ENCODE measurements around the gene NCF2. TPM values are rescaled to one million over a fixed set of nuclear protein-coding genes. Genes with fewer than 3 reads are reported as not detected.
A peak's percentile ranks its signal among the peaks of the same experiment; 100 is the strongest.

NCF2 gene
- total RNA-seq, 2 experiments from 2014 or later: 14.0 to 14.3 TPM

- Mint-ChIP-seq H3K27me3 (ENCODE audit: low read depth) (peaks cover 6% of the 10 kb centered on the region), H3K4me3 (no peak overlapping the region), H3K4me1 (ENCODE audit: low read depth) (no peaks in the 10 kb centered on the region), H3K27ac (no peak overlapping the region), H3K9me3 (no peaks in the 10 kb centered on the region), H3K36me3 (ENCODE audit: low read depth) (no peaks in the 10 kb centered on the region)
- intact Hi-C loops (cut with micrococcal nuclease): no loop called here
- CTCF ChIA-PET: interaction anchor here (1.2 kb wide), 1 partner anchor 19 kb away, joined by 3 read pairs; no protein-coding TSS in a partner anchor
- no peak for DNase-seq
Measured at GRCh38 chr1:183609759-183610452, 19.6 kb upstream of the NCF2 start.

GRCh38 chr1:183609313-183609712, 19.1 kb upstream of the NCF2 start:
- no peak overlapping the region for H3K27ac Mint-ChIP-seq
- intact Hi-C loops (cut with micrococcal nuclease): no loop called here
- no peaks in the 10 kb centered on the region for H3K4me1 Mint-ChIP-seq (ENCODE audit: low read depth)
- DNase-seq: peak; percentile 40
- H3K9me3 Mint-ChIP-seq: no peaks in the 10 kb centered on the region
- H3K36me3 Mint-ChIP-seq (ENCODE audit: low read depth): no peaks in the 10 kb centered on the region
- H3K4me3 Mint-ChIP-seq: no peak overlapping the region
- peaks cover 6% of the 10 kb centered on the region for H3K27me3 Mint-ChIP-seq (ENCODE audit: low read depth)
- CTCF ChIA-PET: interaction anchor here (1.2 kb wide), 1 partner anchor 19 kb away, joined by 3 read pairs; no protein-coding TSS in a partner anchor

- no peaks in the 10 kb centered on the region for H3K4me1 Mint-ChIP-seq (ENCODE audit: low read depth)
- CTCF ChIA-PET: interaction anchor here (1.2 kb wide), 1 partner anchor 78 kb away, joined by 4 read pairs; no protein-coding TSS in a partner anchor
- intact Hi-C loops (cut with micrococcal nuclease): no loop called here
- no peak for DNase-seq
- no peak overlapping the region for H3K27ac Mint-ChIP-seq
- peaks cover 6% of the 10 kb centered on the region for H3K27me3 Mint-ChIP-seq (ENCODE audit: low read depth)
- H3K9me3 Mint-ChIP-seq: no peaks in the 10 kb centered on the region
- no peak overlapping the region for H3K4me3 Mint-ChIP-seq
- no peaks in the 10 kb centered on the region for H3K36me3 Mint-ChIP-seq (ENCODE audit: low read depth)
Measured at GRCh38 chr1:183607322-183607980, 17.2 kb upstream of the NCF2 start.

- Mint-ChIP-seq H3K27me3 (ENCODE audit: low read depth) (peaks cover 6% of the 10 kb centered on the region), H3K4me1 (ENCODE audit: low read depth) (no peaks in the 10 kb centered on the region), H3K4me3 (no peak overlapping the region), H3K36me3 (ENCODE audit: low read depth) (no peaks in the 10 kb centered on the region), H3K9me3 (no peaks in the 10 kb centered on the region), H3K27ac (no peak overlapping the region)
- CTCF ChIA-PET: interaction anchor here (0.6 kb wide), 1 partner anchor 34 kb away, joined by 4 read pairs; no protein-coding TSS in a partner anchor
- no peak for DNase-seq
- intact Hi-C loops (cut with micrococcal nuclease): no loop called here
Measured at GRCh38 chr1:183605904-183606303, 15.6 kb upstream of the NCF2 start.

- DNase-seq: no peak
- no peak overlapping the region for H3K4me3 Mint-ChIP-seq
- H3K27me3 Mint-ChIP-seq (ENCODE audit: low read depth): peaks cover 2% of the 10 kb centered on the region
- H3K27ac Mint-ChIP-seq: no peak overlapping the region
- no peaks in the 10 kb centered on the region for H3K9me3 Mint-ChIP-seq
- CTCF ChIA-PET: interaction anchor here (1.0 kb wide), 1 partner anchor 50 kb away, joined by 3 read pairs; no protein-coding TSS in a partner anchor
- intact Hi-C loops (cut with micrococcal nuclease): no loop called here
- H3K36me3 Mint-ChIP-seq (ENCODE audit: low read depth): no peaks in the 10 kb centered on the region
- no peaks in the 10 kb centered on the region for H3K4me1 Mint-ChIP-seq (ENCODE audit: low read depth)
Measured at GRCh38 chr1:183604815-183605214, 14.6 kb upstream of the NCF2 start.

- Mint-ChIP-seq H3K4me1 (ENCODE audit: low read depth) (no peaks in the 10 kb centered on the region), H3K4me3 (no peak overlapping the region), H3K27me3 (ENCODE audit: low read depth) (peaks cover 2% of the 10 kb centered on the region), H3K9me3 (no peaks in the 10 kb centered on the region), H3K27ac (no peak overlapping the region), H3K36me3 (ENCODE audit: low read depth) (no peaks in the 10 kb centered on the region)
- CTCF ChIA-PET: interaction anchor here (1.0 kb wide), 1 partner anchor 50 kb away, joined by 3 read pairs; no protein-coding TSS in a partner anchor
- intact Hi-C loops (cut with micrococcal nuclease): no loop called here
- no peak for DNase-seq
Measured at GRCh38 chr1:183604038-183604808, 14.0 kb upstream of the NCF2 start.

GRCh38 chr1:183602510-183602909, 12.3 kb upstream of the NCF2 start:
- H3K4me3 Mint-ChIP-seq: no peak overlapping the region
- H3K27ac Mint-ChIP-seq: no peak overlapping the region
- no peaks in the 10 kb centered on the region for H3K9me3 Mint-ChIP-seq
- no peak for DNase-seq
- H3K27me3 Mint-ChIP-seq (ENCODE audit: low read depth): no peaks in the 10 kb centered on the region
- H3K4me1 Mint-ChIP-seq (ENCODE audit: low read depth): peaks cover 7% of the 10 kb centered on the region
- CTCF ChIA-PET: interaction anchor here (1.0 kb wide), 1 partner anchor 314 kb away, joined by 3 read pairs; no protein-coding TSS in a partner anchor
- H3K36me3 Mint-ChIP-seq (ENCODE audit: low read depth): no peaks in the 10 kb centered on the region
- intact Hi-C loops (cut with micrococcal nuclease): no loop called here

GRCh38 chr1:183600634-183601033, 10.4 kb upstream of the NCF2 start:
- CTCF ChIA-PET: interaction anchor here (0.9 kb wide), 1 partner anchor 85 kb away, joined by 3 read pairs; no protein-coding TSS in a partner anchor
- no peak overlapping the region for H3K27ac Mint-ChIP-seq
- no peaks in the 10 kb centered on the region for H3K36me3 Mint-ChIP-seq (ENCODE audit: low read depth)
- no peaks in the 10 kb centered on the region for H3K9me3 Mint-ChIP-seq
- H3K4me1 Mint-ChIP-seq (ENCODE audit: low read depth): peaks cover 7% of the 10 kb centered on the region
- H3K27me3 Mint-ChIP-seq (ENCODE audit: low read depth): no peaks in the 10 kb centered on the region
- H3K4me3 Mint-ChIP-seq: no peak overlapping the region
- intact Hi-C loops (cut with micrococcal nuclease): no loop called here
- no peak for DNase-seq

- DNase-seq: no peak
- Mint-ChIP-seq H3K9me3 (no peaks in the 10 kb centered on the region), H3K27me3 (ENCODE audit: low read depth) (no peaks in the 10 kb centered on the region), H3K4me1 (ENCODE audit: low read depth) (peaks cover 7% of the 10 kb centered on the region), H3K4me3 (no peak overlapping the region), H3K27ac (no peak overlapping the region), H3K36me3 (ENCODE audit: low read depth) (no peaks in the 10 kb centered on the region)
- CTCF ChIA-PET: interaction anchor here (0.9 to 1.3 kb wide), 2 partner anchors 84 to 85 kb away, joined by 3 to 4 read pairs; no protein-coding TSS in a partner anchor
- intact Hi-C loops (cut with micrococcal nuclease): no loop called here
Measured at GRCh38 chr1:183600136-183600535, 9.9 kb upstream of the NCF2 start.

- peak; percentile 27 for DNase-seq
- Mint-ChIP-seq H3K4me3 (no peak overlapping the region), H3K4me1 (ENCODE audit: low read depth) (peaks cover 11% of the 10 kb centered on the region), H3K27ac (no peak overlapping the region), H3K9me3 (no peaks in the 10 kb centered on the region), H3K27me3 (ENCODE audit: low read depth) (no peaks in the 10 kb centered on the region), H3K36me3 (ENCODE audit: low read depth) (no peaks in the 10 kb centered on the region)
- intact Hi-C loops (cut with micrococcal nuclease): no loop called here
- CTCF ChIA-PET: interaction anchor here (0.7 to 1.1 kb wide), 4 partner anchors 24 to 432 kb away, joined by 3 to 6 read pairs (median 4); no protein-coding TSS in a partner anchor
Measured at GRCh38 chr1:183598386-183598785, 8.1 kb upstream of the NCF2 start.

GRCh38 chr1:183597656-183598347, 7.5 kb upstream of the NCF2 start:
- Mint-ChIP-seq H3K9me3 (no peaks in the 10 kb centered on the region), H3K36me3 (ENCODE audit: low read depth) (no peaks in the 10 kb centered on the region), H3K27ac (no peak overlapping the region), H3K27me3 (ENCODE audit: low read depth) (no peaks in the 10 kb centered on the region), H3K4me1 (ENCODE audit: low read depth) (peaks cover 16% of the 10 kb centered on the region), H3K4me3 (no peak overlapping the region)
- CTCF ChIA-PET: interaction anchor here (0.7 kb wide), 1 partner anchor 379 kb away, joined by 3 read pairs; no protein-coding TSS in a partner anchor
- no peak for DNase-seq
- intact Hi-C loops (cut with micrococcal nuclease): no loop called here
